Keratinocyte (primary cell): ENCODE results near the gene ATRNL1. TPM values are rescaled to one million over a fixed set of nuclear protein-coding genes. Genes with fewer than 3 reads are reported as not detected.
"Not testable (repeated sequence)": the region's sequence is repeated elsewhere in the genome, so short reads cannot be mapped to it uniquely, and the experiment has no call there.

Source experiments
- DNase-seq: peaks from one replicate; pipeline ENCODE4 v3.0.0-alpha.2; 2011; ENCODE audit warnings: low read depth, missing footprints, low spot score
- FAIRE-seq: peaks from 2 replicates; lab custom pipeline; 2011; peaks lifted over from hg19 to GRCh38; lab: Jason Lieb, UNC
- H2AFZ ChIP-seq: 2 replicates; pipeline ENCODE4 v1.6.0; 2012; ENCODE audit warnings: low read length, control low read depth, inconsistent platforms; ENCODE audit not compliant: control insufficient read depth
- H3K27ac ChIP-seq: 2 replicates; pipeline ENCODE4 v1.5.1; 2011; ENCODE audit warnings: low read length; ENCODE audit not compliant: control insufficient read depth, insufficient read depth
- H3K27me3 ChIP-seq: 3 replicates; pipeline ENCODE4 v1.6.0; 2011; ENCODE audit warnings: low read length; ENCODE audit not compliant: control insufficient read depth, insufficient read depth; ENCODE audit errors: extremely low read depth
- H3K36me3 ChIP-seq, 2 experiments: 2 replicates in 1 of 2; 3 replicates in 1 of 2; pipeline ENCODE4 v1.5.1; 2011; ENCODE audit warnings: low read length in 2 of 2, mild to moderate bottlenecking in 1 of 2; ENCODE audit not compliant: control insufficient read depth in 2 of 2, insufficient read depth in 2 of 2; ENCODE audit errors: extremely low read depth in 1 of 2
- H3K4me1 ChIP-seq: 3 replicates; pipeline ENCODE4 v1.5.1; 2011; ENCODE audit warnings: low read length; ENCODE audit not compliant: control insufficient read depth, insufficient read depth; ENCODE audit errors: extremely low read depth
- H3K4me2 ChIP-seq: 3 replicates; pipeline ENCODE4 v1.6.0; 2011; ENCODE audit warnings: low read depth, low read length; ENCODE audit not compliant: control insufficient read depth, insufficient read depth; ENCODE audit errors: extremely low read depth
- H3K4me3 ChIP-seq, 3 experiments: fragments of 200-600 bp in 1 of 3; sonication (generic) in 1 of 3; 2 replicates in 2 of 3; 3 replicates in 1 of 3; pipeline ENCODE4 v1.5.1; 2011 to 2016; ENCODE audit warnings: low read length in 3 of 3, mild to moderate bottlenecking in 3 of 3, control low read depth in 2 of 3, inconsistent platforms in 1 of 3, low read depth in 1 of 3, mixed read lengths in 1 of 3, mixed run types in 1 of 3, moderate library complexity in 1 of 3; ENCODE audit not compliant: control insufficient read depth in 2 of 3, insufficient read depth in 2 of 3; ENCODE audit errors: extremely low read depth in 1 of 3
- H3K79me2 ChIP-seq: 2 replicates; pipeline ENCODE4 v1.6.0; 2012; ENCODE audit warnings: low read length; ENCODE audit not compliant: control insufficient read depth, insufficient read depth
- H3K9ac ChIP-seq: 3 replicates; pipeline ENCODE4 v1.6.0; 2011; ENCODE audit warnings: low read length; ENCODE audit not compliant: control insufficient read depth, insufficient read depth; ENCODE audit errors: extremely low read depth
- H3K9me1 ChIP-seq: 3 replicates; pipeline ENCODE4 v1.6.0; 2011; ENCODE audit warnings: low read length; ENCODE audit not compliant: control insufficient read depth, insufficient read depth; ENCODE audit errors: extremely low read depth
- H3K9me3 ChIP-seq: 2 replicates; pipeline ENCODE4 v1.5.1; 2012; ENCODE audit warnings: low read depth, low read length; ENCODE audit not compliant: control insufficient read depth
- H4K20me1 ChIP-seq: 3 replicates; pipeline ENCODE4 v1.6.0; 2011; ENCODE audit warnings: low read length; ENCODE audit not compliant: control insufficient read depth, insufficient read depth; ENCODE audit errors: extremely low read depth
- CTCF ChIP-seq, 3 experiments: IDR thresholded peaks in 1 of 3; conservative IDR thresholded peaks in 1 of 3; optimal IDR thresholded peaks in 1 of 3; 2 replicates in 2 of 3; 3 replicates in 1 of 3; pipeline versions ENCODE3 to v1.5.1; 2011; ENCODE audit warnings: low read length in 3 of 3, mild to moderate bottlenecking in 3 of 3, moderate library complexity in 2 of 3, control low read depth in 1 of 3, inconsistent platforms in 1 of 3; ENCODE audit not compliant: insufficient read depth in 2 of 3; ENCODE audit errors: extremely low read depth in 1 of 3
- EZH2 ChIP-seq: IDR thresholded peaks from one replicate; pipeline ENCODE4 v1.6.1; 2012; ENCODE audit warnings: inconsistent platforms, mild to moderate bottlenecking, low read length, moderate library complexity
- dilution Hi-C: fragments of 300-500 bp; cut with MboI; formaldehyde crosslinking; loops from one replicate; pipeline ENCODE4 v1.7.0; 2020; ENCODE audit warnings: low sequenced_read_pairs; ENCODE audit not compliant: extremely low pct_ligation_motif_present
- polyA plus RNA-seq, 5 experiments: library from polyadenylated mRNA; depleted of rRNA in 3 of 5; stranded (reverse) in 3 of 5; stranded (forward) in 1 of 5; unstranded in 1 of 5; fragments of >200 nt; gene quantifications; 1 replicate in 1 of 5; 2 replicates in 3 of 5; 3 replicates in 1 of 5; pipeline versions ENCODE4 v1.2.1 to v1.2.3, GENCODE V29; 2011 to 2012; ENCODE audit warnings: missing spikeins in 2 of 5, low read depth in 1 of 5, low replicate concordance in 1 of 5

ATRNL1 gene
- polyA plus RNA-seq, 1 donor (not counting 4 experiments of a cell fraction or from before 2014, with no cell fraction given) = 0.07 TPM

DNA sequence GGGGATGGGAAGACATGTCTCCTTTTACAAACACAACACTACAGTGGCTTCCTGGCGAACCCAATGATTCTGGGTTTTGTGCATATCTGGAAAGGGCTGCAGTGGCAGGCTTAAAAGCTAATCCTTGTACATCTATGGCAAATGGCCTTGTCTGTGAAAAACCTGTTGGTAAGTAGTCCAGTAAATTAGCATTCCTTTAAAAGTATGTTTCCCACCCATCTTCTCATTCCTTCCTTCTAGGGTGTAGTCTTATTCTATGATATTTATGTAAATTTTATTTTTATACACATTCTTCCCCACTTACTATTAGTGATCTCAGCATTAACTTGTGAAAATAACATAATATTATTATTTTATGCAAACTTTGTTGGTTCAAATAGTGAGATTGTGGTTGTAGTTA, 206.9 kb downstream of the ATRNL1 start:
- Histone ChIP-seq H3K9ac (no peak overlapping the region), H4K20me1 (no peaks in the 10 kb centered on the region), H3K36me3 (no peaks in the 10 kb centered on the region), H3K4me2 (no peak overlapping the region), H2AFZ (no peak overlapping the region), H3K9me1 (no peaks in the 10 kb centered on the region), H3K27ac (no peak overlapping the region), H3K9me3 (no peaks in the 10 kb centered on the region), H3K27me3 (no peaks in the 10 kb centered on the region), H3K4me3 (no peak overlapping the region), H3K4me1 (no peaks in the 10 kb centered on the region), H3K79me2 (no peaks in the 10 kb centered on the region)
- dilution Hi-C loops = no loop called here
- TF ChIP-seq CTCF (optimal IDR thresholded peaks at IDR 0.05 in 1 of 3, IDR thresholded peaks at IDR 0.05 in 1 of 3, conservative IDR thresholded peaks at IDR 0.05 in 1 of 3; ENCODE audit: extremely low read depth in 1 of 3, insufficient read depth in 2 of 3, low read length in 3 of 3) (no peak), EZH2 (no peak)
- FAIRE-seq (no peak), DNase-seq (no peak)

DNA sequence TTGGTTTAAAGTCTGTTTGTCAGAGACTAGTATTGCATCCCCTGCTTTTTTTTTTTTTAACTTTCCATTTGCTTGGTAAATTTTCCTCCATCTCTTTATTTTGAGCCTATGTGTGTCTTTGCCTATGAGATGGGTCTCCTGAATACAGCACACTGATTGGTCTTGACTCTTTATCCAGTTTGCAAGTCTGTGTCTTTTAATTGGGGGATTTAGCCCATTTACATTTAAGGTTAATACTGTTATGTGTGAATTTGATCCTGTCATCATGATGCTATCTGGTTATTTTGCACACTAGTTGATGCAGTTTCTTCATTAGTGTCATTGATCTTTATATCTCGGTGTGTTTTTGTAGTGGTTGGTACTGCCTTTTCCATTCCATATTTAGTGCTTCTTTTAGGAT, 226.5 kb downstream of the ATRNL1 start:
- H3K9ac ChIP-seq, dilution Hi-C loops, H3K9me3 ChIP-seq, H3K9me1 ChIP-seq, H2AFZ ChIP-seq, H3K79me2 ChIP-seq, DNase-seq, H3K27ac ChIP-seq, H3K27me3 ChIP-seq, H3K36me3 ChIP-seq, FAIRE-seq, H3K4me1 ChIP-seq, H4K20me1 ChIP-seq, H3K4me2 ChIP-seq, H3K4me3 ChIP-seq: not testable (repeated sequence)

DNA sequence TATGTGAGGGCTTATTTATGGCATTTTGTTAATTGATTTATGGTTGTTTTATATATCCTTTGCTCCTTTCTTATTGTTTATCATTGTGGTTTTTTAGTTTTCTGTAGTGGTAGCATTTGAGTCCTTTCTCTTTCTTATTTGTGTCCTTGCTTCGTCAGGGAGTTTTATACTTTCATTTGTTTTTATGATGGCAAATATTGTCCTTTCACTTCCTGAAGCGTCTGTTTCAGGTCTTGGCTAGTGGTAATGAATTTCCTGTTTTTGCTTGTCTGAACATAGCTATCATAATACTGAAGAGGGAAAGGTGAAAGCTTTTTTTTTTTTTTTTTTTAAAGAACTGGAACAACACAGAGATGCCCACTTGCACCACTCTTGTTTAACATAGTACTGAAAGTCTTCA, 228.2 kb downstream of the ATRNL1 start:
- peak overlapping the region; percentile 16 for H2AFZ ChIP-seq
- H3K4me2 ChIP-seq = no peak overlapping the region
- no peak for TF ChIP-seq CTCF (optimal IDR thresholded peaks at IDR 0.05 in 1 of 3, IDR thresholded peaks at IDR 0.05 in 1 of 3, conservative IDR thresholded peaks at IDR 0.05 in 1 of 3; ENCODE audit: extremely low read depth in 1 of 3, insufficient read depth in 2 of 3, low read length in 3 of 3)
- no peak for TF ChIP-seq EZH2
- no peak overlapping the region for H3K4me3 ChIP-seq
- no peaks in the 10 kb centered on the region for H3K79me2 ChIP-seq
- H3K4me1 ChIP-seq = no peaks in the 10 kb centered on the region
- DNase-seq (no peak), FAIRE-seq (no peak)
- H3K36me3 ChIP-seq = no peaks in the 10 kb centered on the region
- H4K20me1 ChIP-seq = no peaks in the 10 kb centered on the region
- H3K27ac ChIP-seq = no peak overlapping the region
- H3K9me1 ChIP-seq = no peaks in the 10 kb centered on the region
- dilution Hi-C loops = no loop called here
- no peaks in the 10 kb centered on the region for H3K27me3 ChIP-seq
- no peak overlapping the region for H3K9ac ChIP-seq
- no peaks in the 10 kb centered on the region for H3K9me3 ChIP-seq
